K562 (cell line): ENCODE data around the gene MFN1. TPM values are rescaled to one million over a fixed set of nuclear protein-coding genes. Genes with fewer than 3 reads are reported as not detected.

Experiments
- AFF4 ChIP-seq: sonication (generic); formaldehyde crosslinking; IDR thresholded peaks from 2 replicates; pipeline ENCODE4 v1.8.0; 2023; ENCODE audit warnings: mild to moderate bottlenecking, missing genetic modification reagents
- DACH1 ChIP-seq: fragments of 450-650 bp; IDR thresholded peaks from 2 replicates; pipeline ENCODE4 v1.6.1; 2018; ENCODE audit not compliant: partially characterized antibody
- DIDO1 ChIP-seq: fragments of 450-650 bp; IDR thresholded peaks from 2 replicates; pipeline ENCODE4 v1.6.1; 2016; ENCODE audit warnings: low read depth, missing biosample characterization, missing genetic modification characterization
- ETV6 ChIP-seq, 3 experiments: fragments of 150-350 bp in 1 of 3; sonication (generic) in 1 of 3; formaldehyde crosslinking in 1 of 3; IDR thresholded peaks; 2 replicates each; pipeline versions ENCODE4 v1.6.1 to v1.8.0; 2014 to 2022; ENCODE audit warnings: borderline replicate concordance in 2 of 3, low read depth in 2 of 3, antibody characterized with exemption in 1 of 3, low read length in 1 of 3, mild to moderate bottlenecking in 1 of 3, missing genetic modification reagents in 1 of 3
- FOXP1 ChIP-seq: sonication (generic); formaldehyde crosslinking; IDR thresholded peaks from 2 replicates; pipeline ENCODE4 v1.8.0; 2022; ENCODE audit warnings: mild to moderate bottlenecking, missing genetic modification reagents
- JUN ChIP-seq, 2 experiments: sonication (generic) in 1 of 2; formaldehyde crosslinking in 1 of 2; IDR thresholded peaks; 2 replicates each; pipeline versions ENCODE4 v1.6.1 to v1.8.0; 2012 to 2022; ENCODE audit warnings: borderline replicate concordance in 2 of 2, mild to moderate bottlenecking in 2 of 2, improper control_type of control experiment in 1 of 2, low read depth in 1 of 2, low read length in 1 of 2, missing genetic modification reagents in 1 of 2
- MECOM ChIP-seq: fragments of 250-450 bp; sonication (Bioruptor Pico); IDR thresholded peaks from 2 replicates; pipeline ENCODE4 v1.8.0; 2022; ENCODE audit warnings: inconsistent platforms
- MYC ChIP-seq, 2 experiments: fragments of 250-450 bp in 1 of 2; sonication (Bioruptor Pico) in 1 of 2; IDR thresholded peaks; 2 replicates each; pipeline versions ENCODE4 v1.5.1 to v1.6.1; 2012 to 2021; ENCODE audit warnings: low read depth in 2 of 2, borderline replicate concordance in 1 of 2, improper control_type of control experiment in 1 of 2, low read length in 1 of 2, mild to moderate bottlenecking in 1 of 2, moderate library complexity in 1 of 2
- RBFOX2 ChIP-seq: fragments of 200-400 bp; formaldehyde crosslinking; IDR thresholded peaks from 2 replicates; pipeline ENCODE4 v1.6.1; 2017; ENCODE audit warnings: low read depth, mild to moderate bottlenecking, low read length, moderate library complexity
- SIRT6 ChIP-seq: IDR thresholded peaks from one replicate; pipeline ENCODE4 v1.6.1; 2012; ENCODE audit warnings: low read depth, mild to moderate bottlenecking, control low read depth, inconsistent platforms, low read length, moderate library complexity
- SMARCC2 ChIP-seq: fragments of 450-650 bp; IDR thresholded peaks from 2 replicates; pipeline ENCODE4 v1.6.1; 2017; ENCODE audit warnings: antibody characterized with exemption, moderate library complexity, mild to moderate bottlenecking, low read depth
- ZNF121 ChIP-seq: sonication (generic); formaldehyde crosslinking; conservative IDR thresholded peaks from 2 replicates; pipeline ENCODE4 v1.8.0; 2022; ENCODE audit warnings: missing genetic modification reagents
- polyA plus RNA-seq, 8 experiments: library from polyadenylated mRNA; depleted of rRNA in 4 of 8; stranded (reverse) in 5 of 8; unstranded in 3 of 8; fragments of >200 nt; fragmentation: Nextera tagmentation in 2 of 8; fragmentation: Illumina TruSeq in 1 of 8; extraction: Ambion mirVana in 2 of 8; extraction: Trizol in 1 of 8; gene quantifications; 2 replicates each; pipeline versions ENCODE4 v1.2.1 to v1.2.3, GENCODE V29; 2011 to 2014; ENCODE audit warnings: inconsistent platforms in 1 of 8, missing spikeins in 1 of 8
- total RNA-seq, 7 experiments: library from RNA; depleted of rRNA in 6 of 7; stranded (reverse); fragments of >200 nt in 6 of 7; fragmentation: Illumina TruSeq in 2 of 7; extraction: Trizol in 2 of 7; gene quantifications; 2 replicates each; pipeline versions ENCODE4 v1.2.1 to v1.2.3, GENCODE V29; 2011 to 2021; ENCODE audit warnings: low replicate concordance in 1 of 7
- TF ChIP-seq, protein P1 (sequence below): fragments of 200-400 bp; formaldehyde crosslinking; IDR thresholded peaks from 2 replicates; pipeline ENCODE4 v1.6.1; 2017; ENCODE audit warnings: mild to moderate bottlenecking, low read depth, low read length, moderate library complexity
- TF ChIP-seq, protein P2 (sequence below), 2 experiments: fragments of 450-650 bp; IDR thresholded peaks; 2 replicates each; pipeline ENCODE4 v1.6.1; 2018; ENCODE audit warnings: mild to moderate bottlenecking in 2 of 2, low read depth in 1 of 2; ENCODE audit not compliant: partially characterized antibody in 2 of 2

The MFN1 gene
- total and polyA plus RNA-seq, 9 of the 15 experiments (the other 6 are each of a cell fraction or from before 2014, with no cell fraction given) = 10.5 to 42.7 (median 22.6) TPM

DNA sequence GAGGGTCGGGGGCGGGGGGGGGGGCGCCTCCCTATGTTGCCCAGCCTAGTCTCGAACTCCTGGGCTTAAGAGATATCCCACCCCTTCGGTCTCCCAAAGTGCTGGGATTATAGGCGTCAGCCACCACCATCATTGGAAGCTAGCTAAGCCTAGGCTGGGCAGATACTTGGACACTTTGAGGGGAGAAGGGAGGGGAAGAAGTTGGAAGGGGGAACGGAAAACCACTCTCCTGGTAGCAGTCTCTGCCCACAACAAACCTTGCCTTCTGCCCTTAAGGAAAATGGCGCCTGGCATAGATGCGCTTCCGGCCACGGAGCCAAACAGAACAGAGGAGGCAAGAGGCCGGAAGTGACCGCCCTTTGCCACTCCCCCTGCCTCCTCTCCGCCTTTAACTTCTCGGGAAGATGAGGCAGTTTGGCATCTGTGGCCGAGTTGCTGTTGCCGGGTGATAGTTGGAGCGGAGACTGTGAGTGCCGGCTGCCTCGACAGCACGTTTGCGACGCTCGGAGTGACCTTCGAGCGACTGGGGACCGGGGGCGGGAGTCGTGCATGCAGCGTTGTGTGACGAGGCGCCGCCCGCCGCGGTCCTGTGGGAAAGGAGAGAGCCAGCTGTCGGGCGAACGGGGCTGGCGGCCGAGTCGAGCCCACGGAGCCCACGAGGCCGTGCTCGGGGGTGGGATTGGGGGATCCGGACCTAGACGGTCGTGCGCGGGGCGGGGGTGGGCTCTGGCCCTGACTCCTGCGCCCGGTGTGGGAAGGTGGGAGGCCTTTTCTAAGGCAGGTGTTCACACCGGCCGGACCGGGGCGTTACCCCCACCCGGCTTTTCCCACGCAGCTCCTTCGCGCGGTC, at the start of gene MFN1 (continued):
- TF ChIP-seq DIDO1 (tag) = no peak
- TF ChIP-seq ZNF121 (CRISPR knock-in tag) = no peak
- TF ChIP-seq, protein P1, sequence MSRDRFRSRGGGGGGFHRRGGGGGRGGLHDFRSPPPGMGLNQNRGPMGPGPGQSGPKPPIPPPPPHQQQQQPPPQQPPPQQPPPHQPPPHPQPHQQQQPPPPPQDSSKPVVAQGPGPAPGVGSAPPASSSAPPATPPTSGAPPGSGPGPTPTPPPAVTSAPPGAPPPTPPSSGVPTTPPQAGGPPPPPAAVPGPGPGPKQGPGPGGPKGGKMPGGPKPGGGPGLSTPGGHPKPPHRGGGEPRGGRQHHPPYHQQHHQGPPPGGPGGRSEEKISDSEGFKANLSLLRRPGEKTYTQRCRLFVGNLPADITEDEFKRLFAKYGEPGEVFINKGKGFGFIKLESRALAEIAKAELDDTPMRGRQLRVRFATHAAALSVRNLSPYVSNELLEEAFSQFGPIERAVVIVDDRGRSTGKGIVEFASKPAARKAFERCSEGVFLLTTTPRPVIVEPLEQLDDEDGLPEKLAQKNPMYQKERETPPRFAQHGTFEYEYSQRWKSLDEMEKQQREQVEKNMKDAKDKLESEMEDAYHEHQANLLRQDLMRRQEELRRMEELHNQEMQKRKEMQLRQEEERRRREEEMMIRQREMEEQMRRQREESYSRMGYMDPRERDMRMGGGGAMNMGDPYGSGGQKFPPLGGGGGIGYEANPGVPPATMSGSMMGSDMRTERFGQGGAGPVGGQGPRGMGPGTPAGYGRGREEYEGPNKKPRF = no peak
- TF ChIP-seq SMARCC2 = no peak
- TF ChIP-seq, protein P2, sequence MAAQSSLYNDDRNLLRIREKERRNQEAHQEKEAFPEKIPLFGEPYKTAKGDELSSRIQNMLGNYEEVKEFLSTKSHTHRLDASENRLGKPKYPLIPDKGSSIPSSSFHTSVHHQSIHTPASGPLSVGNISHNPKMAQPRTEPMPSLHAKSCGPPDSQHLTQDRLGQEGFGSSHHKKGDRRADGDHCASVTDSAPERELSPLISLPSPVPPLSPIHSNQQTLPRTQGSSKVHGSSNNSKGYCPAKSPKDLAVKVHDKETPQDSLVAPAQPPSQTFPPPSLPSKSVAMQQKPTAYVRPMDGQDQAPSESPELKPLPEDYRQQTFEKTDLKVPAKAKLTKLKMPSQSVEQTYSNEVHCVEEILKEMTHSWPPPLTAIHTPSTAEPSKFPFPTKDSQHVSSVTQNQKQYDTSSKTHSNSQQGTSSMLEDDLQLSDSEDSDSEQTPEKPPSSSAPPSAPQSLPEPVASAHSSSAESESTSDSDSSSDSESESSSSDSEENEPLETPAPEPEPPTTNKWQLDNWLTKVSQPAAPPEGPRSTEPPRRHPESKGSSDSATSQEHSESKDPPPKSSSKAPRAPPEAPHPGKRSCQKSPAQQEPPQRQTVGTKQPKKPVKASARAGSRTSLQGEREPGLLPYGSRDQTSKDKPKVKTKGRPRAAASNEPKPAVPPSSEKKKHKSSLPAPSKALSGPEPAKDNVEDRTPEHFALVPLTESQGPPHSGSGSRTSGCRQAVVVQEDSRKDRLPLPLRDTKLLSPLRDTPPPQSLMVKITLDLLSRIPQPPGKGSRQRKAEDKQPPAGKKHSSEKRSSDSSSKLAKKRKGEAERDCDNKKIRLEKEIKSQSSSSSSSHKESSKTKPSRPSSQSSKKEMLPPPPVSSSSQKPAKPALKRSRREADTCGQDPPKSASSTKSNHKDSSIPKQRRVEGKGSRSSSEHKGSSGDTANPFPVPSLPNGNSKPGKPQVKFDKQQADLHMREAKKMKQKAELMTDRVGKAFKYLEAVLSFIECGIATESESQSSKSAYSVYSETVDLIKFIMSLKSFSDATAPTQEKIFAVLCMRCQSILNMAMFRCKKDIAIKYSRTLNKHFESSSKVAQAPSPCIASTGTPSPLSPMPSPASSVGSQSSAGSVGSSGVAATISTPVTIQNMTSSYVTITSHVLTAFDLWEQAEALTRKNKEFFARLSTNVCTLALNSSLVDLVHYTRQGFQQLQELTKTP (IDR thresholded peaks at IDR 0.05; ENCODE audit: low read depth in 1 of 2, partially characterized antibody in 2 of 2) = no peak
- no peak for TF ChIP-seq MECOM
- peak; percentile 93 for TF ChIP-seq AFF4 (CRISPR knock-in tag)
- 0 out of 2 replicates have a peak, but pooled peaks have one; percentile 35 for TF ChIP-seq JUN (IDR thresholded peaks at IDR 0.05; ENCODE audit: borderline replicate concordance, low read depth, low read length)
- TF ChIP-seq JUN (CRISPR knock-in tag; IDR thresholded peaks at IDR 0.05; ENCODE audit: borderline replicate concordance) = no peak
- peak; percentile 49 for TF ChIP-seq MYC (IDR thresholded peaks at IDR 0.05; ENCODE audit: low read depth, low read length)
- TF ChIP-seq MYC (CRISPR knock-in tag; IDR thresholded peaks at IDR 0.05; ENCODE audit: borderline replicate concordance, low read depth) = no peak
- no peak for TF ChIP-seq ETV6 (IDR thresholded peaks at IDR 0.05; ENCODE audit: borderline replicate concordance in 1 of 2, low read depth in 2 of 2, low read length in 1 of 2)
- TF ChIP-seq ETV6 (CRISPR knock-in tag; IDR thresholded peaks at IDR 0.05; ENCODE audit: borderline replicate concordance) = no peak
- TF ChIP-seq DACH1 = no peak
- TF ChIP-seq FOXP1 (CRISPR knock-in tag) = no peak; the same call in 1 of the 2 replicates
- TF ChIP-seq SIRT6 = no peak
- peak; percentile 94 for TF ChIP-seq RBFOX2
